VCaP (cell line): ENCODE measurements around the gene IGF2BP2.
"Not testable (repeated sequence)": the region's sequence is repeated elsewhere in the genome, so short reads cannot be mapped to it uniquely, and the experiment has no call there.

Experiments used
- H3K27ac ChIP-seq: fragments of 450-650 bp; 2 replicates; pipeline ENCODE4 v1.5.1; 2017
- TF ChIP-seq, protein P1 (sequence below): fragments of 450-650 bp; conservative IDR thresholded peaks from 2 replicates; pipeline ENCODE4 v1.5.1; 2017; ENCODE audit warnings: mild to moderate bottlenecking, moderate library complexity

The IGF2BP2 gene

DNA sequence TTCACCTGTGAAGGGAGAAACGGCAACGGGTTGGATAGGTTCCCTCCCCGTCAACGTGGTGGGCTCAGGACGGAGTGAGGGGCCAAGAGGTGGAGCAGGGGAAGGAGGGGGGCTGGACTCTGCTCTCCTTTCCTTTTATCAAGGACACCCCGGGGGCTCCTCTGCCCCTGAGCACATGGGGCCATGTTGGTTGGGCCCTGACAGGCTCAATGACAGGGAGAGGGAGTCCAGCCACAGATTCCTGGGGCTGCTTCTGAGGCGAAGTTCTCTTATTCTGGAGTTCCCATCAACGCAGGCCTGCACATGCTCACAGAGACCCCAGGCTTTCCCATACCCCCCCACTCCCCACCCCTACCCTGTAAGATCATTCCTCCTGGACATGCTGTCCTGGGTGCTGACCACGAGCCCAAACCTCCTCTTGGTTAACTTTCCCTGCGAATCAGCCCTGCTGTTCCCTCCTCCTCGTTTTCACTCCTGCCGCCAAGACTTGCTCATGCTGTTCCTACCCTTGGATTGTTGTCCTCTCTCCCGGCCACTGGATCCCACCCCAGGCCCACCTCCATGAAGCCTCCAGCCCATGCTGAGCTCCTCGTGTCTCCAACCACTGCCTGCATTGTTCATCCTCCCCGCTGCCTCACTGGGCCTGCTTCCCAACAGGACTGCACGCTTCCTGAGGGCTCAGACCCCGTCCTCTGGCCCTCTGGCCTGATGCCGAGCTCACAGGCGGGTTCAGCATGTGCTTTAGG is 177.5 kb downstream of the IGF2BP2 start:
- no peak overlapping the region for H3K27ac ChIP-seq
- TF ChIP-seq, protein P1, sequence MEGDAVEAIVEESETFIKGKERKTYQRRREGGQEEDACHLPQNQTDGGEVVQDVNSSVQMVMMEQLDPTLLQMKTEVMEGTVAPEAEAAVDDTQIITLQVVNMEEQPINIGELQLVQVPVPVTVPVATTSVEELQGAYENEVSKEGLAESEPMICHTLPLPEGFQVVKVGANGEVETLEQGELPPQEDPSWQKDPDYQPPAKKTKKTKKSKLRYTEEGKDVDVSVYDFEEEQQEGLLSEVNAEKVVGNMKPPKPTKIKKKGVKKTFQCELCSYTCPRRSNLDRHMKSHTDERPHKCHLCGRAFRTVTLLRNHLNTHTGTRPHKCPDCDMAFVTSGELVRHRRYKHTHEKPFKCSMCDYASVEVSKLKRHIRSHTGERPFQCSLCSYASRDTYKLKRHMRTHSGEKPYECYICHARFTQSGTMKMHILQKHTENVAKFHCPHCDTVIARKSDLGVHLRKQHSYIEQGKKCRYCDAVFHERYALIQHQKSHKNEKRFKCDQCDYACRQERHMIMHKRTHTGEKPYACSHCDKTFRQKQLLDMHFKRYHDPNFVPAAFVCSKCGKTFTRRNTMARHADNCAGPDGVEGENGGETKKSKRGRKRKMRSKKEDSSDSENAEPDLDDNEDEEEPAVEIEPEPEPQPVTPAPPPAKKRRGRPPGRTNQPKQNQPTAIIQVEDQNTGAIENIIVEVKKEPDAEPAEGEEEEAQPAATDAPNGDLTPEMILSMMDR, result no peak

DNA sequence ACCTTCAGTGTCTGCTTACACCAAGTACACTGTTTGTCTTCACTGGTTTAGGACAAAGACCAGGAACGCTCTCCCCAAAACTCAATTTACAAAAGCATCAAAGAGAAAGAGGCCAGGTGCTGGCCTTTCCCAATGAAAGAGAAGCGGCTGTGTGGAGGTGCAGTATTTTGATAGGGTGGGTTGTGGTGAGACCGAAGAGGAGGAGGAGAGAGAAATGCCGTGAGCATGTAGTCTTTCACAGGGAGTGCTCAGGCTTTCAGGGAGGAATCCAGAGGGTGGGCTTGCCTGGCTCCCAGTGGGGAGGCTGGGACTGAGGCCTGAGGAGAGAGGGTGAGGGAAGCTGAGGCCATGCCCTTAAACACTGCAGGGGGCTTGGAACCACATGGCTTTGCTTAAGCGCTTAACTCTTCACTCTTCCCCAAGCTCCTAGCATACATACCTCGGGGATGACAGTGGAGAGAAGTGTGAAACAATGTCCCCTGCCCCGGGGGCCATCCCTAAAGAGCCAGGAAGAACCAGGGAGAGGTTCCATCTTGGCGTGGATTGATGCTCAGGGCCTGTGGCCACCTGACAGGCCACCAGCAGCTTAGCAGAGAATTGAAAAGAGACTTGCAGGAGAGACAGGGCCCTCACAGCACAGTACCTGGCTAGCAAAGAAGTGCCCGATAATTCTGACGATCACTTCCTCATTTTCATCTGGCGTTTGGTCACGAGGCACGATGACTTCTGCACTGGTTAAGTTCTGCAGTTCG is 178.3 kb downstream of the IGF2BP2 start:
- TF ChIP-seq, protein P1, result no peak
- H3K27ac ChIP-seq, result no peak overlapping the region

GRCh38 chr3:185645596-185646381 is 179.1 kb downstream of the IGF2BP2 start:
- TF ChIP-seq, protein P1, result no peak
- no peak overlapping the region for H3K27ac ChIP-seq

- not testable (repeated sequence) for H3K27ac ChIP-seq
Observed at GRCh38 chr3:185645191-185645590, 179.7 kb downstream of the IGF2BP2 start.

DNA sequence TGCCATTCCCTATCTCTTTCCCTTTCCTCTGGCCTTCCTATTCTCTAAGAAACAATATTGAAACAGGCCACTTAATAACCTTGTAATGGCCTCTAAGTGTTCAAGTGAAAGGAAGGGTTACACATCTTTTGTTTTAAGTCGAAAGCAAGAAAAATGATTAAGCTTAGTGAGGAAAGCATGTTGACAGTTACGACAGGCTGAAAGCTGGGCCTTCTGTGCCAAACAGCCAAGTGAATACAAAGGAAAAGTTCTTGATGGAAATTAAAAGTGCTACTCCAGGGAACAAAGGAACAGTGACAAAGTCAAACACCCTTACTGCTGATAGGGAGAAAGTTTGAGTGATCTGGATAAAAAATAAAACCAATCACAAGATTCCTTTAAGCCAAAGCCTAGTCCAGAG is 184.5 kb downstream of the IGF2BP2 start:
- TF ChIP-seq, protein P1, result no peak
- no peak overlapping the region for H3K27ac ChIP-seq

DNA sequence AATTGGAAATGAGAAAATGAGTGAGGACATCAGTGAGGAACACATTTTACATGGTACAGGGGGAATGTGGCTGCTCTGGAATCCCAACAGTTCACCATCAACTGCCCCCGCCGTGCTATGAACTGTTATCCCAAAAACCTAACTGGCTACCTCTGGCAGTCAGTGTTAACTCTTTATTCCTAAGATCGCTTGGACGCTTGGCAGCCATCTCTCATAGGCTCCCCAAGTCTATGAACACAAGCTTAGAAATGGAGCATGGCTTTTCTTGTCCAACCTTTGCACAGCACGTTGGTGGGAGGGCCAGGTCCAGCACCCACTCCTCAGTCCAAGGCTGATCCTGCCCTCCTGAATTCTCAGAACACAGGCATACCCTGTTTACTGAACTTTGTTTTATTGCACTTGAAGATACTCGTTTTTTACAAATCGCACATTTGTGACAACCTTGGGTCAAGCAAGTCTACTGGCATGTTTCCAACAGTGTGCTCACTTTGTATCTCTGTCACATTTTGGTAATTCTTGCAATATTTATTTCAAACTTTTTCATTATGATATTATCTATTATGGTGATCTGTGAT is 185.1 kb downstream of the IGF2BP2 start:
- TF ChIP-seq, protein P1, result no peak
- H3K27ac ChIP-seq, result no peak overlapping the region

- H3K27ac ChIP-seq, result not testable (repeated sequence)
Observed at GRCh38 chr3:185638651-185639050, 186.2 kb downstream of the IGF2BP2 start.

GRCh38 chr3:185637388-185637787 is 187.5 kb downstream of the IGF2BP2 start:
- TF ChIP-seq, protein P1, result no peak
- no peak overlapping the region for H3K27ac ChIP-seq
